IMR-90 (cell line): ENCODE measurements around the gene CDRT4. TPM values are rescaled to one million over a fixed set of nuclear protein-coding genes. Genes with fewer than 3 reads are reported as not detected.

Experiments used
- ATAC-seq: fragments of 200-7000 bp; cut with Tn5 transposase; 2 replicates; pipeline ENCODE4 v1.9.1; 2020; ENCODE audit warnings: low read depth, mild to moderate bottlenecking, moderate library complexity
- BruUV-seq: library from RNA; stranded (reverse); fragments of 400-500 nt; replicated peaks from 2 replicates; lab custom pipeline; 2021; lab: Mats Ljungman, UMichigan
- CTCF ChIA-PET: fragments of 300-600 bp; formaldehyde crosslinking; extraction: SDS; loops from one replicate; lab custom pipeline; 2021; ENCODE audit warnings: antibody characterized with exemption; lab: Yijun Ruan, JAX
- POLR2A ChIA-PET: fragments of 300-600 bp; sonication (Branson Sonifier 250); formaldehyde crosslinking; loops from one replicate; lab custom pipeline; 2022; ENCODE audit warnings: antibody characterized with exemption; ENCODE audit not compliant: unreplicated experiment; lab: Charles Lee
- DNase-seq: peaks from one replicate; pipeline ENCODE4 v3.0.0; 2013
- H2AFZ ChIP-seq: replicated peaks from 2 replicates; pipeline ENCODE3; 2013; ENCODE audit warnings: low read length, mild to moderate bottlenecking; ENCODE audit not compliant: poor library complexity
- H2AK5ac ChIP-seq: 2 replicates; pipeline ENCODE4 v1.6.1; 2013; ENCODE audit warnings: low read depth, low read length, inconsistent platforms
- H2AK9ac ChIP-seq: replicated peaks from 2 replicates; pipeline ENCODE3; 2013; ENCODE audit warnings: mild to moderate bottlenecking, low read depth, low read length, moderate library complexity; ENCODE audit not compliant: poor library complexity
- H2BK120ac ChIP-seq: 2 replicates; pipeline ENCODE4 v1.6.1; 2013; ENCODE audit warnings: low read depth, low read length, inconsistent platforms
- H2BK15ac ChIP-seq: 3 replicates; pipeline ENCODE4 v1.6.1; 2013; ENCODE audit warnings: low read depth, low read length, inconsistent platforms
- H2BK20ac ChIP-seq: 2 replicates; pipeline ENCODE4 v1.6.1; 2013; ENCODE audit warnings: low read depth, mild to moderate bottlenecking, inconsistent platforms, low read length, moderate library complexity
- H2BK5ac ChIP-seq: 2 replicates; pipeline ENCODE4 v1.6.1; 2013; ENCODE audit warnings: mild to moderate bottlenecking, low read depth, low read length, inconsistent platforms; ENCODE audit not compliant: poor library complexity, severe bottlenecking
- H3K14ac ChIP-seq: replicated peaks from 2 replicates; pipeline ENCODE4 v1.6.1; 2013; ENCODE audit warnings: low read depth, low read length, inconsistent platforms
- H3K18ac ChIP-seq: 2 replicates; pipeline ENCODE4 v1.6.1; 2013; ENCODE audit warnings: low read depth, low read length, control low read depth
- H3K23ac ChIP-seq: 2 replicates; pipeline ENCODE4 v1.6.1; 2013; ENCODE audit warnings: low read depth, low read length, inconsistent platforms
- H3K27ac ChIP-seq: 2 replicates; pipeline ENCODE4 v1.5.1; 2013; ENCODE audit warnings: mild to moderate bottlenecking, control low read depth, low read length; ENCODE audit not compliant: insufficient read depth
- H3K27me3 ChIP-seq: 2 replicates; pipeline ENCODE4 v1.6.1; 2013; ENCODE audit warnings: low read length; ENCODE audit not compliant: control insufficient read depth, insufficient read depth
- H3K36me3 ChIP-seq: 2 replicates; pipeline ENCODE4 v1.6.1; 2013; ENCODE audit warnings: low read length, mixed read lengths; ENCODE audit not compliant: control insufficient read depth, insufficient read depth
- H3K4ac ChIP-seq: 2 replicates; pipeline ENCODE4 v1.6.1; 2013; ENCODE audit warnings: low read depth, low read length, inconsistent platforms
- H3K4me1 ChIP-seq: 2 replicates; pipeline ENCODE4 v1.6.1; 2013; ENCODE audit warnings: low read length, mixed read lengths; ENCODE audit not compliant: control insufficient read depth, insufficient read depth
- H3K4me2 ChIP-seq: 2 replicates; pipeline ENCODE4 v1.6.1; 2013; ENCODE audit warnings: low read depth, mild to moderate bottlenecking, control low read depth, low read length, moderate library complexity
- H3K4me3 ChIP-seq: 2 replicates; pipeline ENCODE4 v1.5.1; 2013; ENCODE audit warnings: low read depth, mild to moderate bottlenecking, control low read depth, low read length, moderate library complexity; ENCODE audit not compliant: insufficient read depth
- H3K56ac ChIP-seq: 2 replicates; pipeline ENCODE4 v1.6.1; 2013; ENCODE audit warnings: low read length, inconsistent platforms; ENCODE audit not compliant: insufficient read depth; ENCODE audit errors: extremely low read depth
- H3K79me1 ChIP-seq, 2 experiments: 2 replicates each; pipeline ENCODE4 v1.6.1; 2013; ENCODE audit warnings: low read length in 2 of 2, inconsistent platforms in 1 of 2, low read depth in 1 of 2
- H3K9ac ChIP-seq: 2 replicates; pipeline ENCODE4 v1.6.1; 2013; ENCODE audit warnings: low read depth, low read length, control low read depth
- H3K9me1 ChIP-seq: 2 replicates; pipeline ENCODE4 v1.6.1; 2013; ENCODE audit warnings: low read length, inconsistent platforms; ENCODE audit not compliant: insufficient read depth
- H3K9me3 ChIP-seq: 2 replicates; pipeline ENCODE4 v1.6.1; 2013; ENCODE audit warnings: low read length; ENCODE audit not compliant: control insufficient read depth, insufficient read depth
- H4K20me1 ChIP-seq: 2 replicates; pipeline ENCODE4 v1.6.1; 2013; ENCODE audit warnings: low read length, inconsistent platforms; ENCODE audit not compliant: insufficient read depth
- H4K5ac ChIP-seq: 2 replicates; pipeline ENCODE4 v1.6.1; 2013; ENCODE audit warnings: mild to moderate bottlenecking, low read depth, low read length, control low read depth
- H4K8ac ChIP-seq, 2 experiments: 2 replicates each; pipeline ENCODE4 v1.6.1; 2013; ENCODE audit warnings: low read depth in 2 of 2, low read length in 2 of 2, control low read depth in 1 of 2, inconsistent platforms in 1 of 2
- H4K91ac ChIP-seq: 2 replicates; pipeline ENCODE4 v1.6.1; 2013; ENCODE audit warnings: low read depth, low read length, inconsistent platforms; ENCODE audit not compliant: insufficient read depth
- RAD21 ChIP-seq: IDR thresholded peaks from 2 replicates; pipeline ENCODE4 v1.6.1; 2012; ENCODE audit warnings: low read length, improper control_type of control experiment
- RFX5 ChIP-seq: IDR thresholded peaks from 2 replicates; pipeline ENCODE4 v1.8.0; 2012; ENCODE audit warnings: low read depth, mild to moderate bottlenecking, low read length, moderate library complexity
- WGBS, 2 experiments: methylation state at CpG; one replicate each; pipeline versions ENCODE4 v1.1.5 to v1.1.7; 2013; ENCODE audit warnings: missing lambda C conversion rate in 2 of 2; ENCODE audit not compliant: insufficient read length in 1 of 2; ENCODE audit errors: extremely low coverage in 2 of 2; 5-methylcytosine and 5-hydroxymethylcytosine counted together
- dilution Hi-C: fragments of 300-500 bp; cut with HindIII; formaldehyde crosslinking; loops from one replicate; pipeline ENCODE4 v1.14.3; 2018; ENCODE audit warnings: low sequenced_read_pairs; ENCODE audit not compliant: unreplicated experiment
- in situ Hi-C: fragments of 300-500 bp; cut with MboI; formaldehyde crosslinking; loops from 3 replicates; pipeline ENCODE4 v1.14.3; 2019; ENCODE audit warnings: low sequenced_read_pairs, inconsistent platforms, mixed read lengths
- intact Hi-C: fragments of 100-400 bp; cut with micrococcal nuclease; formaldehyde crosslinking; loops from 2 replicates; pipeline ENCODE4 v1.10.0; 2022
- polyA plus RNA-seq, 3 experiments: library from polyadenylated mRNA; depleted of rRNA; stranded (reverse); fragments of >200 nt; gene quantifications; 2 replicates each; pipeline ENCODE4 v1.2.3, GENCODE V29; 2012; ENCODE audit warnings: low replicate concordance in 1 of 3
- total RNA-seq: library from RNA; depleted of rRNA; stranded (reverse); fragments of >200 nt; gene quantifications from 2 replicates; pipeline ENCODE4 v1.2.3, GENCODE V29; 2012
- TF ChIP-seq, protein P1 (sequence below): fragments of 150-350 bp; IDR thresholded peaks from 2 replicates; pipeline ENCODE4 v1.6.1; 2017; ENCODE audit warnings: mild to moderate bottlenecking, antibody characterized with exemption, low read length, low read depth

The CDRT4 gene
- total and polyA plus RNA-seq, 2 of the 4 experiments (the other 2 are of a cell fraction): 0.90 to 3.7 TPM

DNA sequence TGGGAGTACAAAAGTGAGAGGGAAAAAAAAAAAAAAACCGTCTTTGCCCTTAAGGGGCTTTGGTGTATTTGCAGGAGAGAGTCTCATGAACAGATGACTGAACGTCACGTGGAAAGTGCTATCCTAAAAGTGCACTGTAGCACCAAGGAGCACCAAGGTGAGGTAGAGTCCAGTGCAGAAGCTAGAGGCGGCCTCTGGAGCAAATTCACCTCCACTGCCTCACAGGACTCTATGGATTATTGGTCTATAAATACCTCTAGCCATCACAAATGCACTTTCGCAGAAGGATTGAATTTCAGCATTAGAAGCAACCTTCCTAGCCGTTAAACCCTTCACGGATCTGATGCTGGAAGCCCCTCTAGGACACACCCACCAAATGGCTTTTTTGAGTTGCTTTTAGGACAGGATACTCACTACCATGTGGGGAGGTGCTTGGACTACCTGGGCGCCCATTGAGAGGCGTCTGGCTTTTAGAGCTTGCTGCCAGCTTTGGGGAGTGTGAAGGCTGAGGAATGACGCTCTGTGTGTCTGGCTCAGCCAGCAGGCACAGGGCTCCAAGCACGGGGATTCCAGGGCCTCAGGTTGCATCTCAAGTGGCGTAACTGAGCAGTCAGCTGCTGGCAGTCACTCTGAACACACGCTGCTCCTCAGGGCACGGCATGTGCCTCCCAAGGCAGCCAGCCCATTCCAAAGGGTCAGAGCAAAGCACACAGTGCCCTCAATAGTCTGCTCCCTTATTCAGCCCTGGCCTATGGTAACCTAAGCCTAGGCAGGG, 52.7 kb downstream of the CDRT4 start:
- no TSS peak for BruUV-seq
- Histone ChIP-seq H3K23ac (no peak overlapping the region), H3K27me3 (no peaks in the 10 kb centered on the region), H4K5ac (no peak overlapping the region), H2AK5ac (0 out of 2 replicates have a peak overlapping the region, but pooled peaks have one; percentile 8), H3K14ac (no peak overlapping the region), H3K9me1 (peaks cover 3% of the 10 kb centered on the region; the same call in 1 of the 2 replicates), H3K9me3 (no peaks in the 10 kb centered on the region), H4K20me1 (no peaks in the 10 kb centered on the region), H2BK120ac (no peak overlapping the region), H3K27ac (no peak overlapping the region), H4K91ac (no peak overlapping the region; the same call in 1 of the 2 replicates), H3K79me1 (no peaks in the 10 kb centered on the region), H2BK15ac (no peak overlapping the region), H2AK9ac (no peak overlapping the region), H3K4me1 (peaks cover 11% of the 10 kb centered on the region), H3K4me3 (no peak overlapping the region), H2AFZ (no peak overlapping the region), H3K9ac (no peak overlapping the region), H4K8ac (no peak overlapping the region), H3K56ac (no peak overlapping the region), H2BK20ac (no peak overlapping the region), H2BK5ac (no peak overlapping the region), H3K4me2 (no peak overlapping the region), H3K18ac (no peak overlapping the region; the same call in 1 of the 2 replicates), H3K36me3 (no peaks in the 10 kb centered on the region), H3K4ac (no peak overlapping the region; the same call in 1 of the 2 replicates)
- ChIA-PET POLR2A (no interaction called here), CTCF (no interaction called here)
- dilution Hi-C loops: no loop called here
- TF ChIP-seq RAD21 (no peak), RFX5 (no peak)
- TF ChIP-seq, protein P1, sequence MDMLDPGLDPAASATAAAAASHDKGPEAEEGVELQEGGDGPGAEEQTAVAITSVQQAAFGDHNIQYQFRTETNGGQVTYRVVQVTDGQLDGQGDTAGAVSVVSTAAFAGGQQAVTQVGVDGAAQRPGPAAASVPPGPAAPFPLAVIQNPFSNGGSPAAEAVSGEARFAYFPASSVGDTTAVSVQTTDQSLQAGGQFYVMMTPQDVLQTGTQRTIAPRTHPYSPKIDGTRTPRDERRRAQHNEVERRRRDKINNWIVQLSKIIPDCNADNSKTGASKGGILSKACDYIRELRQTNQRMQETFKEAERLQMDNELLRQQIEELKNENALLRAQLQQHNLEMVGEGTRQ: no peak
- in situ Hi-C loops: no loop called here
- 77% methylated on average over 5 of the region's 14 CpGs; no CpG with 5 or more reads in 1 of the 2 experiments for WGBS, 2 experiments
- intact Hi-C loops: no loop called here
- no peak for DNase-seq
- no peak for ATAC-seq
